ENCODE measurements around the gene TXN2.
A peak's percentile ranks its signal among the peaks of the same experiment; 100 is the strongest.

TXN2 gene

GRCh38 chr22:36440429-36441002 is 40.9 kb downstream of the TXN2 start:
- Histone ChIP-seq H3K4me1 (ENCODE audit: insufficient read depth, low read length, severe bottlenecking) (peaks cover 15% of the 10 kb centered on the region), H3K36me3 (ENCODE audit: insufficient read depth, low read length) (no peaks in the 10 kb centered on the region), H3K27ac (ENCODE audit: low read depth, low read length, poor library complexity, severe bottlenecking) (no peak overlapping the region), H3K9ac (ENCODE audit: low read length) (no peak overlapping the region), H3K9me3 (ENCODE audit: low read length) (no peaks in the 10 kb centered on the region), H3K79me2 (ENCODE audit: insufficient read depth, low read length) (no peaks in the 10 kb centered on the region), H3K4me3 (ENCODE audit: low read depth, low read length, poor library complexity, severe bottlenecking) (no peak overlapping the region), H3F3A (ENCODE audit: insufficient read depth, low read length) (no peaks in the 10 kb centered on the region), H3K9me2 (ENCODE audit: low read depth, low read length) (no peaks in the 10 kb centered on the region), H2AFZ (ENCODE audit: low read length) (no peak overlapping the region), H3K27me3 (ENCODE audit: insufficient read depth, low read length) (peaks cover 4% of the 10 kb centered on the region; the same call in 1 of the 2 replicates), H3K4me2 (ENCODE audit: low read length) (no peak overlapping the region), H4K20me1 (ENCODE audit: insufficient read depth, low read length) (no peaks in the 10 kb centered on the region)
- TF ChIP-seq CTCF (IDR thresholded peaks at IDR 0.05; ENCODE audit: low read length) (no peak), EZH2 (IDR thresholded peaks at IDR 0.05; ENCODE audit: borderline replicate concordance, low read length) (no peak)

- no peaks in the 10 kb centered on the region for H4K20me1 ChIP-seq (ENCODE audit: insufficient read depth, low read length)
- H3K9me2 ChIP-seq (ENCODE audit: low read depth, low read length), result no peaks in the 10 kb centered on the region
- H3K79me2 ChIP-seq (ENCODE audit: insufficient read depth, low read length), result no peaks in the 10 kb centered on the region
- no peak overlapping the region for H2AFZ ChIP-seq (ENCODE audit: low read length)
- no peak overlapping the region for H3K4me3 ChIP-seq (ENCODE audit: low read depth, low read length, poor library complexity, severe bottlenecking)
- TF ChIP-seq EZH2 (IDR thresholded peaks at IDR 0.05; ENCODE audit: borderline replicate concordance, low read length), result no peak
- no peak for TF ChIP-seq CTCF (IDR thresholded peaks at IDR 0.05; ENCODE audit: low read length)
- H3K36me3 ChIP-seq (ENCODE audit: insufficient read depth, low read length), result no peaks in the 10 kb centered on the region
- no peak overlapping the region for H3K27ac ChIP-seq (ENCODE audit: low read depth, low read length, poor library complexity, severe bottlenecking)
- H3F3A ChIP-seq (ENCODE audit: insufficient read depth, low read length), result no peaks in the 10 kb centered on the region
- H3K4me2 ChIP-seq (ENCODE audit: low read length), result no peak overlapping the region
- peaks cover 4% of the 10 kb centered on the region; the same call in 1 of the 2 replicates for H3K27me3 ChIP-seq (ENCODE audit: insufficient read depth, low read length)
- H3K4me1 ChIP-seq (ENCODE audit: insufficient read depth, low read length, severe bottlenecking), result peaks cover 13% of the 10 kb centered on the region
- H3K9ac ChIP-seq (ENCODE audit: low read length), result no peak overlapping the region
- no peaks in the 10 kb centered on the region for H3K9me3 ChIP-seq (ENCODE audit: low read length)
Observed at GRCh38 chr22:36439481-36440271, 41.8 kb downstream of the TXN2 start.

- H3K9ac ChIP-seq (ENCODE audit: low read length), result no peak overlapping the region
- H3K9me3 ChIP-seq (ENCODE audit: low read length), result no peaks in the 10 kb centered on the region
- no peak overlapping the region for H3K27ac ChIP-seq (ENCODE audit: low read depth, low read length, poor library complexity, severe bottlenecking)
- no peaks in the 10 kb centered on the region for H3K9me2 ChIP-seq (ENCODE audit: low read depth, low read length)
- H3K27me3 ChIP-seq (ENCODE audit: insufficient read depth, low read length), result peaks cover 4% of the 10 kb centered on the region; the same call in 1 of the 2 replicates
- peaks cover 13% of the 10 kb centered on the region for H3K4me1 ChIP-seq (ENCODE audit: insufficient read depth, low read length, severe bottlenecking)
- TF ChIP-seq EZH2 (IDR thresholded peaks at IDR 0.05; ENCODE audit: borderline replicate concordance, low read length), result no peak
- TF ChIP-seq CTCF (IDR thresholded peaks at IDR 0.05; ENCODE audit: low read length), result no peak
- no peaks in the 10 kb centered on the region for H3K36me3 ChIP-seq (ENCODE audit: insufficient read depth, low read length)
- no peaks in the 10 kb centered on the region for H3F3A ChIP-seq (ENCODE audit: insufficient read depth, low read length)
- H4K20me1 ChIP-seq (ENCODE audit: insufficient read depth, low read length), result no peaks in the 10 kb centered on the region
- H3K4me3 ChIP-seq (ENCODE audit: low read depth, low read length, poor library complexity, severe bottlenecking), result no peak overlapping the region
- H2AFZ ChIP-seq (ENCODE audit: low read length), result no peak overlapping the region
- no peaks in the 10 kb centered on the region for H3K79me2 ChIP-seq (ENCODE audit: insufficient read depth, low read length)
- H3K4me2 ChIP-seq (ENCODE audit: low read length), result peak overlapping the region; percentile 40; the same call in 1 of the 2 replicates
Observed at GRCh38 chr22:36435516-36436415, 45.7 kb downstream of the TXN2 start.

Measured in OCI-LY1 (cell line).